ENCODE data around the gene SPDL1.

SPDL1 gene

DNA sequence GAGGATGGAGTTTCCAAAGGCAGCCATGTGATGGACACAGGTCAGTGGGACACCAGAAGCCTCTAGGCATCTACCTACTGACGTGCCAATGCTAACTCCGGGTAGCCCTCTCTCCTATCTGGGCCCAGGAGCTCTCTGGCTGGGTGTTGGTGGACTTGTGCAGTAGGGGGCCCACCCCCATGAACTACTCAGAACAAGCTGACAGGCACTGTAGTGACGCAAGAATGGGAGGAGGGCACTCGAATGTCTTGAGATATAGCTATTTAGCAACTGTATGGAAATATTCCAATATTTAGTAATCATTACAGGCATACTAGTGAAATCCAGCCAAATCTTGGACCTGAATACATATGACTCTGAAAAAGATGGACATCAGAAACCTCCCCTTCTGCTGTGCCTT lies 47.8 kb downstream of the SPDL1 start:
- no peak for DNase-seq

DNA sequence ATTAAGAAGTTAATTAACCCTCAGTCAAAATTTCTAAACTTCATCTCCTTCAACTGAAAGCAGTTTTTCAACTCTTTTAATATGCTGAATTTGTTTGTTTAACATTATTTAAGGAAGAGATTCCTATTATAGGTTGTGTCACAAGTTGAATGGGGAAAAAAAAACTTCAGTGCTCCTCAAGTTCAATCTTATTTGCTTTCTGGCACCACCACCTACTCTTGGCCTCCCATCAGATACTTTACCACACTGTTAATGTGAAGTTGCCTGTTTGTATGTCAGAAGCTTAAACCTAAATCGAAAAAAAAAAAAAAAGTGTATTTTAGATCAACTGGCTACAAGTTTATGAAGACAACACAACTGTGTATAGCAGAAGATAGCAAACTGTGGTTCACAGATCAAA lies 49.4 kb downstream of the SPDL1 start:
- DNase-seq: no peak

DNA sequence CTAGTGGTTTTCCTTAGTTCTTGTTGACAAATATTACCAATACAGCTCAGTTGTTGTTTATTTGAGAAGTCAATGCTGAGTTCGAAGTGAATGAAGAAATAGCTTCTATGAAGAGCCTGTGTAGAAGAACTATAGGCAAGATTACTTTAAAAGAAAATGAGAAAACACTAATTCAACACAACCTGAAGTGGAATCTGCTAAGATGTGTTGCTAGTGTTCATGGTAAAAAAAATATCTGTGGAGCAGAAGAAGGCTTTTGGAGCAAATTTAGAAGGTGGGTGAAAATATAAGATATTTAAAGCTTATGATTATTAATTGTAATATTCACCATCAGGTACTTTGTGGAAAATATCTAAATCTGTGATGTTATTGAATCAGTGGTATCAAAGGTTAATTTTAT lies 51.0 kb downstream of the SPDL1 start:
- DNase-seq: no peak

DNA sequence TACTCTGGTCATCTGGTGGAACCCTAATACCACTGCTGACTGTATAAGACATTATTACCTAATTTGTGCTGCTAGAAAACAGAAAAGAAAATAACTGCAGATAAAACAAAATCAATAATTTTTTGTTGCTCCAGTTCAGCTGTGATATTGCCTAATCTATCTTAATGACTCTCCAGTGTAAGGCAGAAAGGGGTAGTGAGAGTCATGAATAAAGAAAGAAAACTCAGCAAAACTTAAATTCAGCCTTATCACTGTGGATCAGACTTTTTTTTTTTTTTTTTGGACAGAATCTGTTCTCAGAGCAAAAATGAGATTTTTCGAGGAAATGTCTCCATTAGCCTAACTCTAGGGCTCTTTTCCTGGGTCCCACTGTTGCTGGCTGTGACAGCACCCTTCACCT lies 52.4 kb downstream of the SPDL1 start:
- no peak for DNase-seq

DNA sequence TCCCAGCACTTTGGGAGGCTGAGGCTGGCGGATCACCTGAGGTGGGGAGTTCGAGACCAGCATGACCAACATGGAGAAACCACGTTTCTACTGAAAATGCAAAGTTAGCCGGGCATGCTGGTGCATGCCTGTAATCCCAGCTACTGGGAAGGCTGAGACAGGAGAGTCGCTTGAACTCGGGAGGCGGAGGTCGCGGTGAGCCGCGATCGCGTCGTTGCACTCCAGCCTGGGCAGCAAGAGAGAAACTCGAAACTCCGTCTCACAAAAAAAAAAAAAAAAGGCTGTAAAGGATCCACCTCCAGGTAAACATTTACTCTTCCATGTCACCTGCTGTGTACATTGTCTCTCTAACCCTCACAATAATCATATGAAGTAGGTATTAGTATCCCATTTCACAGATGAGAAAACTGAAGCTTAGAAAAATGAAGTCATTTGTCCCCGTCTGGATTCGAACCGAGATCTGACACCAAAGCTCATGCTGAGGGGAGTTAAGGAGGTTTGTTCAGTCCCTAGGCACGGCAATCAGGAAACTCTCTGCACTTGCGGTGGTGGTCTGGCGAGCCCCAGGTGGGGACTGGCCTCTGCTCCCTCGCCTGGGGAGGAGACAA lies 53.0 kb downstream of the SPDL1 start:
- no peak for DNase-seq

DNA sequence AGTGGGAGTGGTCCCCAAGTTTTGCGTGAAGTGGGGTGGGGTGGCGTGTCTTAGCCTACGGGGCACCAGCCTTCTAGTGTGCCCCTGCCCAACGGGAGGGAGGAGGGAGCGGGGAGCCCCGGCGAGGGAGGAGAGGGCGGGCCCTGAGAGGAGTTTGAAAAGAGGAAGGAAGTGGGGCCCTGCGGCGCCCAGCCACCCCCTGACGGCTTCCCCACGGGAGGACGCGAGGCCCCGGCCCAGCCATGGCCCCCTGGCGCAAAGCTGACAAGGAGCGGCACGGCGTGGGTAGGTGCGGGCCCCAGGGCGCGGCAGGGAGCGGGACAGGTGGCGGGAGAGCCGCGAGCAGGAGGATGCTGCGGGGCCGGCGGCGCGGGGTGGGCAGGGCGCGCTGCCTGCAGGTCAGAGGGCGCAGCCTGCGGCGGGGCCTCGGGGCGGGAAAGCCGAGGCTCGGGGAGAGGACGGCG lies 53.5 kb downstream of the SPDL1 start, which contains the start of gene DOCK2:
TSS of gene DOCK2 (plus strand) at position 191 of the 464 bp plus-strand sequence. CDS start at position 243, 52 bp downstream.
- no peak for DNase-seq

DNA sequence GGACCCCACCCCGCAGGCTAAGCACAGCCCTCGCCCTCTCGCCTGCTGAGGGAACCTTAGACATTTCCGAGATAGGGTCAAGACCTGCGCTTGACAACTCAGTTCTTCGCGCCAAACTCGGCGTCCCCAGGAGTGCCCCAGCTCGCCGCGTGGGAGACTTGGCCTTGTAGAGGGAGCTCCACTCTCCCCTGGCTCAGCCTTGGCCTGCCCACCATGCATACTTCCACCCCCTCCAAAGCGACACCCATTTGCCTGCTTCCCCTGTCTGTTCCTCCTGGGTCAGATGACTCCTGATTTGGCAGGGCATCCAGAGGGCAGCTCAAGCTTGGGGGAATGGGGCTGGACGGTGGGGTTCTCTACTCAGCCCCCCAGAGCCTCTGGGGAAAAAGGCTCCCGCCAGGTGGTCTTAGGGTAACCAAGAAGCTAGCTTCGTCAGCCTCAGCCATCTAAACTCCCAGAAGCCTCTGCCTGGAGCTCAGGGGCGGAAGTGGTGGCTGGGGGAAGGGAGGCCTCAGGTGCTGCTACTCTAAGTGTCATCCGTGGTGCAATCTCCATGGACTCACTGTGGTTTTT lies 54.1 kb downstream of the SPDL1 start:
- no peak for DNase-seq

DNA sequence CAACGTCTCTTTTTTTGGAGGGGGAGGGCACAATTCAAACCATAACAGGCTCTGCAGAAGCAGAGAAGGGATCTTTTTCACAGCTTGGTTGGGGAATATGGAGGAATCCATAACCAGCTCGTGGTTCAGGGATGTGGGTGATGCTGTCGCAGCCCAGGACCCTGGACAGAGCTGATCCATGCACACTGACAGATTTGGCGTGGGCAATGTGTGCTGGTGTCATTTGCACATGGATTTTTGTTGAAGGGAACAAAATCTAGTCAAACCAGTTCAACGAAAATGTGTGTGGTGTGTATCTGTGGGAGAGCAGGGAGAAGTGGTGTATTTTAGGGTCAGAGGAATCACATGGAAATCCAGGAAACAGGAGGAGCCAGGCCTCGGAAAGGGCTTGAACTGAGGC lies 57.7 kb downstream of the SPDL1 start:
- DNase-seq: no peak

DNA sequence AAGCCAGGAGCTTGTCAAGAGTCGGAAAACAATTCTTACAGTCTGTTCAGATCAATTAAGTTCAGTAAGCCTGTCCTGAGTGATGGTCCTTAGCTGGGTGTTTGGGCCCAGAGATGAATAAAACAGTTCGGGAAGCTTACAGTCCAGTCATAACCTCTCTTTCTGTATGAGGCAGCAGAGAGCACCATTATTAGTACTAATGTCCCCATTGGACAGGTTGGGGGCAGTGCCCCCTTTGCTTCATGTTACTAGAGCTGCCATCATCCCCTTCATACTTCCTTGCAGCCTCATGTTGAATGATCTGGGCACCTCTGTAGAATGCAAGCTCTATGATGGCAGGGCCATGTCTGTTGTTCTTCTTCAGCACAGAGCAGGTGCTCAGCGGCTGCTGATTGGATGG lies 63.3 kb downstream of the SPDL1 start:
- no peak for DNase-seq

DNA sequence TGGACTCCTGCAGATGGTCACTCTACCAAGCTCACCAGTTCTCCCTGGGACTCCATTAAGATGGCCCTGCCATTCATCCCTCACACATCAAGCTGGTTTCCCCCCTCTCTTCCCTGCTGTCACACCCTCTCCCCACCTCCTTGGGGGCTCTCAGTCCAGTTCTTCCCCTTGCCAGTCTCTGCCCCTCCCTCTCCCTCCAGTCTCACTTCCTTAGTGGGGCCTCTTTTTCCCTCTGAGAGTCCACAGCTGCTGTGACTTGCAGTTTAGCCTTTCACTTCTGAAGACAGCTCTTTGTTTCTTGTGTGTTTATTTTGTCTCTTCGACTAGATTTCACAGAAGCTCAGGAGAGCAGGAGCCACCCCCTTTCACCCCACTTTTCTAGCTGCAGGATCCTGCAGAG lies 64.0 kb downstream of the SPDL1 start:
- no peak for DNase-seq

DNA sequence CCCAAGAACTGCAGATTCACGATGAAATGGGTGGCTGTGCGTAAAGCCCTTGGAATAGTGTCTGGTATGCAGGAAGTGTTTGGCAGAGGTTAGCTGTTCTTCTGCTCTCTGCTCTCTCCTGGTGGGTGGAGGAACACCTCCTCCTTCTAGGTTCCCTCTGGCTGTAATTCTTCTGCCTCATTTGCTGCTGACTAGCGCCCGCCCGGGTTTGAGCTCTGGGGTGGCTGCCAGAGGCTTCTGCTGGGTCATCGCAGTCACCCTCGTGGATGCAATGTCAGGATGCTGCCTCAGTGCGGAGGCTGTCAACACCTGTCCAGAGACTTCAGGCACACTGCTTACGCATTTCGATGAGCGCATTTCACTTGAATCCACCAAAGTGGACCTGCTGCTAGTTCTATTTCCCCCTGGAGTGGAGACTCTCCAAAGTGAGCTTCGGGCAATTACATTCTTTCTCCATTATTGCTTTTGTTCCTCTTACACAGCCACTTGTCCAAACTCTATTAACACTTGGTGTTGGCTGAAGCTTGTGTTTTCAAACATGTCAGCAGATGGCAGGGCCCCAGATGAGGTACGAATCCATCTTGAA lies 65.2 kb downstream of the SPDL1 start:
- no peak for DNase-seq

DNA sequence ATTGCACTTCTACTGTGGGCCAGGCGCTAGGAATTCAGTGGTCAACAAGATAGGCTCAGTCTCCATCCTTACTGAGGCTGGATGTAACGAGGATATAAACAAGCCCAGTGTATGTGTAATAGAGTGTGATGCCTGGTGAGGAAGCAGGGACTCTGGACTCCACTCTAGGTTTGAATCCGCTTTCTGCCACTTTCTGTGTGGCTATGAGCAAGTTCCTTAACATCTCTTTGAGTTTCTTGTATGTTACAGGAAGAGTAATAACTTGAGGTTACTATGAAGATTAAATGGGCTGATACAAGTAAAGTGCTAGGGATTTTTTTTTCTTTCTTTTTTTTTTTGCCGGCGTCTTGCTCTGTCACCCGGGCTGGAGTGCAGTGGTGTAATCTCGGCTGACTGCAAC lies 65.9 kb downstream of the SPDL1 start:
- no peak for DNase-seq

DNA sequence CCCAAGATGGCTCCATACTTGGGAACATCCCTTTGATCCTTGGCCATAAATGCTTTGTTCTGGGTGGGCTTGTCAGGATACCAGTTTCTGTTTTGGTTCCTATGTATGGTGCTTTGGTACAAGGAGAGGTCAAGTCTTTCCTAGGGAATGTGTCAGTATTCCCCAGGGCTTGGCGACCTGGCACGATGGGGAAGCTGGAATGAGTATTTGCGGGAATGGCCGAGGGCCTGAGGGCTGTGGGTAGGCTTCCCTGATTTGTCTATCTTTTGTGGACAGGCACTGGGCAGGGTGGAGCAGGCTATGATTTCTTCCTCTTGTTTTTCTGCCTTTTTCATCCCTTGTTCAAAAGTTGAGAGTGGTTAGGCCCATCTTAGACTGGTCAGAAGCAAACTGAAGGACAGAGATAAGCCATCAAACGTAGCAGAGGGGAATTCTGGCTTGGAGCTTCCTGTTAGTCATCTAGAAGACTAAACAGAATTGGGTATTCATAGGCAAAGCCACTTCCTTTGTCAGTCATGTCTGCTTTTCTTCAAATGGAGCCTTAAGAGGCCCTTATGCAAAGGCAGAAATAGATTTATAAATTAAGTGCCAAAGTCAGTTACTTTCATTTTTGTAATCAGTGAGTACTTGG lies 67.2 kb downstream of the SPDL1 start:
- DNase-seq: no peak

DNA sequence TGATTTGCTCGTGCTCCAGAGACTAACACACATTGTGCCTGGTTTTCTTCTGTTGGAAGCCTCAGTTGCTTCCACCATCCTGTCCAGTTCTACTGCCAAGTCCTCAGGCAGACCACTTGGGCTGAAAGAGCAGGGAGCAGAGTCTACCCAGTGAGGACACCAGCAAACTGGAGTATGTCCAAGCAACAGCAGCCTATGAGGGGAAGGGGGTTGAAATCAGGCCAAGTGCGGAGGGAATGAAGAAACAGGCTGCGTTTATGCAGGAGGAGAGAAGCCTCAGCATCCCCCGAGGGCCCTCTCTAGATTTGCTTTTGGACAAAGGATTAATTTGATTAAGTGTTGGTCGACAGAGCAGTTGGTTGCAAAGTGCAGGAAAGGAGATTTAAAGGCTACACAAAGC lies 68.0 kb downstream of the SPDL1 start:
- DNase-seq: no peak

DNA sequence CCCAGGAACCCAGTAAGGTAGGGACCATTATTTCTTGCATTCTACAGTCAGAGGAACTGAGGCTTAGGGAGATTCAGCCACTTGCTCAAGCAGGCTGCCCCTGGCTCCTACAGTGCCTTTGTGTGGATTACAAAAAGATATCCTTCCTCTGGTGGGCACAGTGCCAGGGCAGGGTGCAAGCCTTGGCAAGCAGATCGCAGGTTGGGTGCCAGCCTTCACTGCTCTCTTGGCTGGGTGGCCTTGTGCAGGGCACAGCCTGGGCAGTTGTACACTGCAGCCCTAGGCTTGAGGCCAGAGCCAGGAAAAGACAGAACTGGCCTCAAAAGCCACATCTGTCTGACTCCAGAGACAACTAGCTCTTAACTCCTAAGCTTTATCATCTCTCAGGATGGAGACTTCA lies 68.5 kb downstream of the SPDL1 start:
- no peak for DNase-seq

DNA sequence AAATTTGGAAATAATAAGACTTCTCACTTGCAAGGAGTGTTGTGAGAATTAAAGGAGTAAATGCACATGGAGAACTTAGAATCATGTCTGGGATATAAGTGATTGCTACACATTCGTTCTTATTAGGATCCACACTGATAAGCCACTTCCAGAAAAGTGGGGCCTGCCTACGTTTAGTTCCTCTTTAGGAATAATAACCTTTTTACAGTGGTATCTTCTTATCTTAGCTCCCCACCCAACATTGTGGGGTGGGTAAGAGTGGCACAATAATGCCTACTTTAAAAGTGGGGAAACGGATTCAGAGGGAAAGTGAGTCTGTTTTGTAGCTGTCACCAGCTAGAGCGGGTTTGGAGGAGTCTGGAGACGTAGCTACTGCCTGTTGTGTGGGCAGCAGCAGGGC lies 69.5 kb downstream of the SPDL1 start:
- no peak for DNase-seq
